Measurements from ENCODE around the gene CCDC200. TPM values are rescaled to one million over a fixed set of nuclear protein-coding genes. Genes with fewer than 3 reads are reported as not detected.
"Not testable (repeated sequence)": the region's sequence is repeated elsewhere in the genome, so short reads cannot be mapped to it uniquely, and the experiment has no call there.

CCDC200 gene
- total RNA-seq, 1 experiment from 2014 or later: not detected

- no peak for DNase-seq
- peak overlapping the region; percentile 91 to 95 for H3K4me3 Mint-ChIP-seq
- no peak overlapping the region for H3K4me2 ChIP-seq (ENCODE audit: insufficient read depth, insufficient read length, low read length)
- H3K4ac ChIP-seq (ENCODE audit: low read depth, low read length): no peak overlapping the region
- H3K23ac ChIP-seq (ENCODE audit: insufficient read length, low read depth, low read length): no peak overlapping the region
- no peak overlapping the region for H3K14ac ChIP-seq (ENCODE audit: insufficient read depth, low read length)
- no peaks in the 10 kb centered on the region for H3K9me3 Mint-ChIP-seq
- no peak overlapping the region for H3T11ph ChIP-seq (ENCODE audit: low read length)
- H2BK20ac ChIP-seq (ENCODE audit: low read depth, low read length, poor library complexity, severe bottlenecking): no peak overlapping the region
- H2AK5ac ChIP-seq (ENCODE audit: insufficient read length, low read length): no peak overlapping the region
- H2AFZ ChIP-seq (ENCODE audit: low read length): no peak overlapping the region
- peaks cover 0 to 9% (median 8%) of the 10 kb centered on the region in 3 experiments; a peak in 4 of 7 replicates for H3K36me3 Mint-ChIP-seq (ENCODE audit: insufficient read depth in 1 of 3, low read depth in 3 of 3)
- no peaks in the 10 kb centered on the region for H3K27me3 ChIP-seq (ENCODE audit: insufficient read depth, low read length)
- H4K20me1 ChIP-seq (ENCODE audit: control insufficient read depth, insufficient read depth, insufficient read length): no peaks in the 10 kb centered on the region
- no peak overlapping the region for H4K5ac ChIP-seq (ENCODE audit: insufficient read length, low read depth, low read length)
- H3K9ac ChIP-seq (ENCODE audit: extremely low read depth, insufficient read length, low read length): no peak overlapping the region
- H2BK120ac ChIP-seq (ENCODE audit: low read depth, low read length, poor library complexity, severe bottlenecking): no peak overlapping the region
- H3K27me3 Mint-ChIP-seq (ENCODE audit: low read depth): no peaks in the 10 kb centered on the region; the same call in 1 of the 2 replicates
- no peak overlapping the region for H2BK12ac ChIP-seq (ENCODE audit: insufficient read length, low read depth, low read length)
- H3K23me2 ChIP-seq (ENCODE audit: insufficient read length, low read depth, low read length, poor library complexity, severe bottlenecking): peaks cover 7% of the 10 kb centered on the region
- H3K27ac ChIP-seq (ENCODE audit: insufficient read length, low read depth, low read length): no peak overlapping the region
- H3K79me1 ChIP-seq (ENCODE audit: insufficient read depth, low read depth, low read length, poor library complexity, severe bottlenecking): no peaks in the 10 kb centered on the region
- H3K4me1 ChIP-seq (ENCODE audit: insufficient read depth, low read length): 0 out of 2 replicates have a peak, but pooled peaks cover 3% of the 10 kb centered on the region
- H3K79me2 ChIP-seq (ENCODE audit: insufficient read depth, low read length): no peaks in the 10 kb centered on the region
- H4K91ac ChIP-seq (ENCODE audit: insufficient read length, low read depth, low read length): no peak overlapping the region
- H2BK5ac ChIP-seq (ENCODE audit: insufficient read length, low read length): no peak overlapping the region
- H3K18ac ChIP-seq (ENCODE audit: insufficient read length, low read depth, low read length): no peak overlapping the region
- no peak overlapping the region for H3K27ac Mint-ChIP-seq
- no CpG with 5 or more reads among the region's 3 CpGs for WGBS (ENCODE audit: extremely low coverage, insufficient read length, low lambda C conversion rate)
- peaks cover 17 to 20% of the 10 kb centered on the region in 2 experiments for H3K4me1 Mint-ChIP-seq
- no peak for TF ChIP-seq CTCF (conservative IDR thresholded peaks at IDR 0.05)
- no peak overlapping the region for H4K8ac ChIP-seq (replicated peaks; ENCODE audit: insufficient read length, low read depth, low read length)
- H2BK15ac ChIP-seq (ENCODE audit: low read depth, low read length): no peak overlapping the region
- no peaks in the 10 kb centered on the region for H3K9me3 ChIP-seq (ENCODE audit: control insufficient read depth, low read depth, low read length)
- no peak overlapping the region for H3K56ac ChIP-seq (ENCODE audit: insufficient read length, low read depth, low read length)
Observed at GRCh38 chr17:43210576-43210975, 17.8 kb downstream of the CCDC200 start.

- H4K8ac ChIP-seq (replicated peaks; ENCODE audit: insufficient read length, low read depth, low read length); H3K4me3 Mint-ChIP-seq: not testable (repeated sequence)
Observed at GRCh38 chr17:43203013-43203412, 25.4 kb downstream of the CCDC200 start.

More at GRCh38 chr17:43203013-43203412, 25.4 kb downstream of the CCDC200 start:
- not testable (repeated sequence) for H2BK5ac ChIP-seq (ENCODE audit: insufficient read length, low read length); H3K9ac ChIP-seq (ENCODE audit: extremely low read depth, insufficient read length, low read length); H3K79me2 ChIP-seq (ENCODE audit: insufficient read depth, low read length); H2AFZ ChIP-seq (ENCODE audit: low read length); H3K4me2 ChIP-seq (ENCODE audit: insufficient read depth, insufficient read length, low read length); H3K4ac ChIP-seq (ENCODE audit: low read depth, low read length); H4K20me1 ChIP-seq (ENCODE audit: control insufficient read depth, insufficient read depth, insufficient read length); DNase-seq; H2BK12ac ChIP-seq (ENCODE audit: insufficient read length, low read depth, low read length); H4K91ac ChIP-seq (ENCODE audit: insufficient read length, low read depth, low read length); H2AK5ac ChIP-seq (ENCODE audit: insufficient read length, low read length); H3K4me1 ChIP-seq (ENCODE audit: insufficient read depth, low read length); H2BK20ac ChIP-seq (ENCODE audit: low read depth, low read length, poor library complexity, severe bottlenecking); H3K79me1 ChIP-seq (ENCODE audit: insufficient read depth, low read depth, low read length, poor library complexity, severe bottlenecking); H3T11ph ChIP-seq (ENCODE audit: low read length); H3K4me1 Mint-ChIP-seq; H2BK120ac ChIP-seq (ENCODE audit: low read depth, low read length, poor library complexity, severe bottlenecking); H3K23me2 ChIP-seq (ENCODE audit: insufficient read length, low read depth, low read length, poor library complexity, severe bottlenecking); H3K23ac ChIP-seq (ENCODE audit: insufficient read length, low read depth, low read length); H3K18ac ChIP-seq (ENCODE audit: insufficient read length, low read depth, low read length); H4K5ac ChIP-seq (ENCODE audit: insufficient read length, low read depth, low read length); H3K14ac ChIP-seq (ENCODE audit: insufficient read depth, low read length); H3K9me3 Mint-ChIP-seq; H3K27ac Mint-ChIP-seq; H3K27me3 ChIP-seq (ENCODE audit: insufficient read depth, low read length); H3K56ac ChIP-seq (ENCODE audit: insufficient read length, low read depth, low read length); H3K27me3 Mint-ChIP-seq (ENCODE audit: low read depth); H3K27ac ChIP-seq (ENCODE audit: insufficient read length, low read depth, low read length); H3K9me3 ChIP-seq (ENCODE audit: control insufficient read depth, low read depth, low read length); H2BK15ac ChIP-seq (ENCODE audit: low read depth, low read length)
- WGBS (ENCODE audit: extremely low coverage, insufficient read length, low lambda C conversion rate): no CpG with 5 or more reads among the region's 3 CpGs
- H3K36me3 Mint-ChIP-seq (ENCODE audit: insufficient read depth in 1 of 3, low read depth in 3 of 3): peaks cover 10 to 50% (median 49%) of the 10 kb centered on the region in 3 experiments; a peak in 6 of 7 replicates
